Activated CD4-positive, CD25-positive, alpha-beta regulatory T cell treated with anti-CD3 and anti-CD28 coated beads, Interleukin-2, amount 50 U/mL, for 24 hours (primary cell): ENCODE measurements around the gene SYT8.
A peak's percentile ranks its signal among the peaks of the same experiment; 100 is the strongest.

ENCODE experiments used
- ATAC-seq, 2 donors: fragments of 150-1000 bp; cut with Tn5 transposase; one replicate each; pipeline ENCODE4 v1.10.0; 2021; ENCODE audit warnings: mild to moderate bottlenecking in 1 of 2, moderate library complexity in 1 of 2

The SYT8 gene

DNA sequence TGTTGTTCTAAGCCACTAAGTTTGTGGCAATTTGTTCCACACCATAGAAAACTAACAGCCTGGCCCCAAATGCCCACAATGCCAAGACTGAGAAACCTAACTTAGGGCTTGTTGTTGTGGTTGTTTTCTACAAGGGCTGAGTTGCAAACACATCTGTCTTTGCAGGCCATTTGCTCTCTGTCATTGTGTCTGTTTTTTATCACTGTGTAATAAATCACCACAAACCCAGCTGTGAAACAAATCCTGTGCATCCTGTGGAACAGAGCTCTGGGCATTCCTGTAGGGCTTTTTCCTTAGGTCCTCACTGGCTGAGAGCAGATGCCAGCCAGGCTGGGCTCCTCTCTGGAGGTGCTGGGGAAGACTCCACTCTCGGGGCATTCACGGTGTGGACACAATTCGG, 15.7 kb upstream of the SYT8 start:
- ATAC-seq: no peak

DNA sequence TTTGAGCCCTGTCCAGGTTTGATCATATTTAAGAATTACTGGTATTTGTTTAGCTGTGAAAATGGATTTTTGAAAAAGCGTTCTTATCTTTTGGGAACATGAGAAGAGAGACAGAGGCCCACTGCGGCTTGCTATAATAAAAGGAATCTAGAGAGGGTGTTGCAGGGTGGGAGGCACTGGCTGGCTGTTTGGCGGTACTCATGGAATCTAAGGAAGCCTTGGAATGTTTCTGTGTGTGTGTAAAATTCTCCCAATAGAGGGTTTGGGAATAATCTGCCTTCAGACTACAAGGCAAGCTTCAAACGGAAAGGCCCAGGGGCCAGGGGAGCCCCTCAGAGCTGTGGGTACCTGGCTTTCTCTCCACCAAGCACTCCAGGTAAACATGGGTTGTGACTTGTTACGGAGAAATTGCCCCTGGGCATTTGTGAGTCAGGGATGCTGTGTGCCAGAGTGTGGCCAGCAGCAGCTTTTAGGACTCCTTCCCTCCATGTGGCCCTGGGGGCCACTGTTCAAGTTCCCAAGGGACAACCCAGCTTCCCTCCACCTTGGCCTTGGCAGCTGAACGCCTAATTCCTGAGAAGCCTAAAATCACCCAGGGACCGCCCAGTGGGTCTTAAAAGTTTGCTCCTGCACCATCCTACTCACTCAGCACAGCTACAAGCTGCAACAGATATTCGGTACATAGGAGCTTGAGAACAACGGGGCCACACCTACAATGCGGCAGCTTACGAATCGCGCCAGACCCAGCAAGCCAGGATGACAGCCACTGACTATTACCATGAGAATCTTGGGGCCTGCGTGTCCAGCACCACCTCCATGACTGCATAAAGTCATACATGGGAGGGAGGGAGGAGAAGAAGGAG, 14.1 kb upstream of the SYT8 start:
- ATAC-seq: no peak

DNA sequence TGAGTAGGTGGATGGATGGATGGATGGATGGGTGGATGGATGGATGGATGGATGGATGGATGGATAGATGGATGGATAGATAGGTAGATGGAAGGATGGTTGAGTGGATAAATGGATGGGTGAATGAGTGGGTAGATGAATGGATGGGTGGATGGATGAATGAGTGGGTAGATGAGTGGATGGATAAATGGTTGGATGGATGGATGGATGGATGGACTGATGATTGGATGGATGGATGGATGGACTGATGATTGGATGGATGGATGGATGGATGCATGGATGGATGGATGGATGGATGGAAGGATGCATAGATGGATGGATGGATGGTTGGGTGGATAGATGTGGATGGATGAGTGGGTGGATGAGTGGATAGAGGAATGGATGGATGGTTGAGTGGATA, 13.2 kb upstream of the SYT8 start:
- no peak for ATAC-seq

DNA sequence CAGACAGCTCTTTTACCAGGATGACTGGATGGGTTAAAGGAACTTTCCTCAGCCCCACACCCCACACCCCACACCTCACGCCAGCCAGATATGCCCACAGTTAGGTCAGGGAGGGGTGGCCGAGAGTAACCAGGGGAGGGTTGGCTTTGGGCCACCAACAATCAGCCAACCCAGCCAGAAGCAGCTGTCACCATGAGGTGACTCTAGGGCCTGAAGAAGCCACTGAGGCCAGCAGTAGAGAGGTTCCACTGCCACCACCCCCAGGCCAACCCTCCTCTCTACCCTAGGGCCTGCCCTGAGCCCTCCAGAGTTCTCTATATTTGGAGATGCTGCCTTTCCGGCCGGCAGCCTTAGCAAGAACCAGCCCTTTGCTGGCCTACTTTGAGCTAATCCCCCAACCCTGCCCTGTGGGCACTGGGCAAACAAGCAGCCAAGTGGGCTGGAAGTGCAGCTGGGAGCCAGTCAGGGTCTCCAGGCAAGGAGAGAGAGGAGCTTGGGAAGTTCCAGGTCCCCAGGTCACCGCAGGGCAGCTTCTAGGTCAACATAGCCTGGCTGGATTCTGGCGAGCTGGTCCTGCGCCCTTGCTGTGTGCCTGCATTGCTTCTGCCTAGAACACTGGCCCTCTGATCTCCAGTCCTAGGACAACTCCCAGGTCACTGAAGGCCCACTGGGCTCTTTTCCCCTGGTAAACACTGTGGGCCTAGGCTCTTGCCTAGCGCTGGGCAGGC, 12.0 kb upstream of the SYT8 start:
- no peak for ATAC-seq

DNA sequence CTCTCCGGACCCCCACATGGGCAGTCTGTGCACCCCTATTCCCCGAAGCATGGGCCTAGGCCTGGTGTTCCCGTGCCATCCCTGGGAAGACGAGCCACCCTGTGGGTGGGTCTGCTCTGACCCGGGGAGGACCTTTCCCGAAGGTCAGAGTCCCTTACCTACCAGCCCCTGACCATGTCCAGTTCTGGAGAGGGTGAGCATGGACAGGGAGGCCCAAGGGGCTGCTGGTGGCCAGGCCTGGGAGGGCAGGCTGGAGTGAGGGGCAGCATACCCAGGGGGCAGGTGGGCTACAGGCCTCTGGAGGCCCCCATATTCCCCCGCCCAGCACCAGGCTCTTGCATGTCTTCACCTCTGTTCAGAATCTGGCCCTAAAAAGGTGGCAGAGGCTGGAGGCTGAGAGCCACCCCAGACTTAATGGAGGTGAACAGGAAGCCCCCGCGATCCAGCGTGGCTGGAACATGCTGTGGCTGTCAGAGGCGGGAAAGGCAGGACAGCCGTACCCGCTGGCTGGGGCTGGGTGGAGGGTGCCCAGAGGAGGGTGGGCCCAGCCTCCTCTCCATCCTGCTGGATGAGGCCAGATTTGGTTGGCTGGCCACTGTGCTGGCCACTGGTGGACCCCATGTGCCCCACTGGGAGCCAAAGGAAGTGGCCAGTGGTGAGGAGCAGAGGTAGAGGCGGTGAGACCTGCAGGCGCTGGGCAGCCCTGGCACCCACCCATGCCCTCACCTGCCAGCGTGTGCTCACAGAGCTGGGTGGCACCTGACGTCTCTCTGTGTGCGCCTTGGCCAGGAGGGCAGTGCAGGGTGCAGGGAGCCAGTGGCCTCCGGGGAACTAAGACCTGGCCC, 11.2 kb upstream of the SYT8 start:
- ATAC-seq: no peak

DNA sequence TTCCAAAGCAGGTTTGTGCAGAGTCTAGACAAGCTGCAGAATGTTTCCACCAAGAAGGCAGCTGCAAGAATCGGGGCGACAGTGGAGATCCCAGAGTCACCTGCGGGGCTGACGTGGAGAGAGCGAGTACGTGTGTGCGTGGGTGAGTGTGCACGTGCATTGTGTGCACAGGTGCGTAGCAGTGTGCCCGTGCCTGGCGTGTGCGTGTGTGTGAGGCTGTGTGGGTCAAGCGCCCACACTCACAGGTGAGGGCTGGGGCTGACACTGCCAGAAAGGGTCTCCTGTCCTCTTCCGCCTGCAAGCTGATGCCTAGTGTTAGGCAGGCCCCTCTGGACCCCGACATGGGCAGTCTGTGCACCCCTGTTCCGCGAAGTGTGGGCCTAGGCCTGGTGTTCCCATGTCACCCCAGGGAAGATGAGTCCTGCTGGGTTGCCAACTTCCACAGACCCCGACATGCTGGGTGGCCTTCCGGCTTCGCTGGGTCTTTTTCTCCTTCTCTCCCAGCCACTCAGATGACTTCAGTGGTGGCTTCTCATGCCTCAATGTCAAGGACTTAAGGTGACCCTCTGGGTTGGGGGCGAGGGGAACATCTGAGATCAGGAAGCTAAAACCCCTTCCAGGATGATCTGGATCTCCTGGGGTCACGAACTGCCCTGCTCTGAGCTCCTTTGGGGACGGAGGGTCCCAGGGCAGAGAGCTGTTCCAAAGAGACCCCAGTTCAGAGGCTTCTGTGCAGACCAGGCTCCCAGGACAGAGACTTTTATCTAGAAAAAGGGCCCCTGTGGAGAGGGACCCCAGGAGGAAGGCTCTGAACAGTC, 10.4 kb upstream of the SYT8 start:
- no peak for ATAC-seq

DNA sequence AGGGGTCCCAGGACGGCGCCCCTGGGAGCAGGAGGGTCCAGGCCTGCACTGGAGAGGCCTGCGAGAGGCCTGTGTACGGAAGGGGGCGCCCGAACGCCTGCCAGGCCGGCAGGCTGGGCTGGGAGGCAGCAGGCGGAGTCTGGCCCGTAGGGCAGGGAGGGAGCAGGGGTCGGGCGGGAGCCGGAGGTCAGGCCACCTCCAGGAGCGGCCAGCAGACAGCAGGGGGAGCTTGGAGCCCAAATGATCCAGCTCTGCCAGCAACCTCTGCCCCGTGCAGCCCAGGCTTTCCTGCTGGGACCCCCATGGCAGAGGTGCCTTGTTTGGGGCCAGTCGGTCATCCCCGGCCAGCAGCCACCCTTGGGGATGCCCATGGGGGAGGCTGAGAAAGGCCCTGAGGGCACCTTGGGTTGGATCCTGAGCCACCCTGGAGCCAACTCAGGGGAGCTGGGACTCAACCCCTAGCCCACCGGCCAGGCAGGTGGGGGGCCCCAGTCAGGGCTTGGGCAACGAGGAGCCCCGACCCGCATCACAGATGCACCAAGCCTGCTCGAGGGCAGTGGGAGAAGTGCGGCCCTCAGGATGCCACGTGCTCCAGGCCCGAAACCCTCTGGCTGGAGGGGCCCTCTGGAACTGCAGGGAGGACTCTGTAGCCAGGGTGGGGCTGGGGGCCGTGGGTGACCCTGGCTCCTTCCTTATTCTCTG, 9.6 kb upstream of the SYT8 start:
- no peak for ATAC-seq

DNA sequence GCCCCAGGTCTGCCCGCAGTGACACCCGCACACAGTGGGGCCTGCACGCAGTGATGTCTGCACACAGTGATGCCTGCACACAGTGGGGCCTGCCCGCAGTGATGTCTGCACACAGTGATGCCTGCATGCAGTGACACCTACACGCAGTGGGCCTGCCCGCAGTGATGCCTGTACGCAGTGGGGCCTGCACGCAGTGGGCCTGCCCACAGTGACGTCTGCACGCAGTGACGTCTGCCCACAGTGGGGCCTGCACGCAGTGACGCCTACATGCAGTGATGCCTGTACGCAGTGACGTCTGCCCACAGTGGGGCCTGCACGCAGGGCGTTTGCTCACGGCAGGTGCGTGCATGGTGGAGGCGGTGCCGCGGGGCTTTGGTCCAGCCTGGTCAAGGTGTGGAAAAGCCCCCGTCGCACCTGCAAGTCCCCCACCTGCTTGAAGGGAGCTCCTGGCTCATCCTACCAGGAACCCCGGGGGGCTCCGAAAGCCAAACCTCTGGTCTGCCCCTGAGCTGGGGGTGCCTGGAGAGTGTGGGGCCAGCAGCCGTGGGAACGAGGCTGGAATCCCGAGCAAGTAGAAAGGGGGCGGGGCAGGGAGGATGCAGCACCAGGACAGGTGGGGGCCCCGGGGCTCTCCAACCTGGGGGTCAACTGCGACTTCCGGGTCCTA, 8.9 kb upstream of the SYT8 start:
- ATAC-seq: no peak

DNA sequence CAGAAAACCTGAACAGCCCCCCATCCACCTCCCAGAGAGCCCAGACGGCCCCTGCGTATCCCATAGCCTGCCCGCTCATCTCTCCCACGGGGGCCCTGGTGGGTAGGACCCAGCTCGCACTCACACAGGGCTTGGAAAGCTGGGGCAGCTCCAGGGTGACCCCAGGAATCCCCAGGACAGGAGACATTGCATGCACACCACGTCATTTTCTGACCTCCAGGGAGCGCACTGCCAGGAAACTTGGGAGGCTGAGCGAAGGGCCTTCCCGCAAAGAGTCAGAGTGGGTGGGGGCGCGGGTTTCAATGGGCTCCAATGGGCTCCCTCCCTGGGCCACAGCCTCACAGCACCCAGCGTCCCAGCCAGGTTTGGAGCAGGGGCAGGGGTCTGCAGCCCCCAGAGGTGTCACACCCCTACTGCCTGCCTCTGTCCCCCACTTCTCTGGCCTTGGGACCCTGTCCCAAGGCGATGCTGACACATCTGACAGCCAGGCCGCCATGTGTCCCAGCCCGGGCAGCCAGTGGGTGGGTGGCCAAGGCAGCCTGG, 8.2 kb upstream of the SYT8 start:
- no peak for ATAC-seq

DNA sequence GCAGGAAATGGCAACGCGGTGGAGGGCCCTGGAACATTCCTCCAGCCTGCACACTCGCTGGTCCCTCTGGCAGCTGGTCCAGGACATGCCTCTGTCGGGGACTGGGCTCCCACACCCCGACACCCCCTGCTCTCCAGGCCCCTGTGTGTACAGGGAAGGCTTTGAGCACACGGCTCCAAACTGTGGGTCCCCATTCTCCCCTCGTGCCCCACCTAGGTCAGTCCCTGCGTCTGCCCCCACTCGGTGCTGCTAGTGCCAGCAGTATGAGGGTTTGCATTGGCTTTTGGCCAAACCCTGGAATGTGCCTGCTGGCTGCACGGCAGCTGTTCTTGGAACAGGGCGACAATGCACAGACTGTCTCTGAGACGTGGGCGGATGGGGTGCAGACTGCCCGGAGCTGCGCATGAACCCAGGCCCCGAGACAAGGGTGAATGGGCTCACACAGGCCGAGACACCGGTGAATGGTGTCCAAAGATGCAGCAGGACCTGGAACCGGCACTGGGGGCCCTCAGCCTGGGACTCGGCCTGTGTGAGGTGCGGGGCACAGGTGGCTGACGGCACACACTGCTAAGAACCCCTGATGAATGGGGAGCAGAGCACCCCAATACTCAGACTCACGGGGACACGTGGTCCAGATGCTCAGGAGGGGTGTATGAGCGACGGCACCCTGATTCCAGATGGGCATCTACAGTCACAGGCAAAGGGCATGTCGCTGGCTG, 7.5 kb upstream of the SYT8 start:
- no peak for ATAC-seq

DNA sequence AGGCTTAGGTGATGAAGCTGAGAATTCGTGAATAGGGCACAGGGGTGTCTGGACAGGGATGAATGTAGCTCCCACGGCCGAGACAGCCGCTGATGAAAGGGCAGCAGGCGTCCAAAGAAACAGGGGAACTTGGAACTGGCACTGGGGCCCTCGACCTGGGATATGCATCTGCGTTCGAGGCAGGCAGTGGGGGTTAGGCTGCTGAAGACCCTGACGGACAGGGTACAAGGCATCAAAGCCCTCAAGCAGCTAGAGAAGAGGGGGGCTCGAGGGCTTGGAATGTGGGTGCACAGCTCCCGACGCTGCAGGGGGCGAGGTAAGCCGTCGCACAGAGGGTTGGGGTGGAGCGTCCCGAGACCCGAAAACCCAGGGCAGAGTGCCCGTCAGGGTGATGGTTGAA, 6.9 kb upstream of the SYT8 start:
- no peak for ATAC-seq

DNA sequence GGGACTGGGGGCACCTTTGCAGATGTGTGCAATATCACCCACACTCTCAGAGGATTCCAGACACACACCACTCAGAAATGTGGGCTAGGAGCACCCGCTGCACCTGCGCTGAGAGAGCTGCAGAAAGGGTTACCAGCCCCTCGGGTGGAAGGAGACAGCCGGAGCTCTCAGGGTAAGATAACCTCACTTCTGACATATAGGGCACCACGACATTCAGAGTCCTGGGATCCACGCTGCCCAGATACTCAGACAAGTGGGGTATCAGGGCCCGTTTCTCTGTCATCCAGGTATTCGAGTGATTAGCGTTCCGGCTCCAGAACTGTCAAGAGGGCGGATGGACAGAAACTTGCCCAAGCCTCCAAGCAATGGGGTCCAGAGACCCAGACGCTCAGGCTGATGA, 6.2 kb upstream of the SYT8 start:
- ATAC-seq: no peak

DNA sequence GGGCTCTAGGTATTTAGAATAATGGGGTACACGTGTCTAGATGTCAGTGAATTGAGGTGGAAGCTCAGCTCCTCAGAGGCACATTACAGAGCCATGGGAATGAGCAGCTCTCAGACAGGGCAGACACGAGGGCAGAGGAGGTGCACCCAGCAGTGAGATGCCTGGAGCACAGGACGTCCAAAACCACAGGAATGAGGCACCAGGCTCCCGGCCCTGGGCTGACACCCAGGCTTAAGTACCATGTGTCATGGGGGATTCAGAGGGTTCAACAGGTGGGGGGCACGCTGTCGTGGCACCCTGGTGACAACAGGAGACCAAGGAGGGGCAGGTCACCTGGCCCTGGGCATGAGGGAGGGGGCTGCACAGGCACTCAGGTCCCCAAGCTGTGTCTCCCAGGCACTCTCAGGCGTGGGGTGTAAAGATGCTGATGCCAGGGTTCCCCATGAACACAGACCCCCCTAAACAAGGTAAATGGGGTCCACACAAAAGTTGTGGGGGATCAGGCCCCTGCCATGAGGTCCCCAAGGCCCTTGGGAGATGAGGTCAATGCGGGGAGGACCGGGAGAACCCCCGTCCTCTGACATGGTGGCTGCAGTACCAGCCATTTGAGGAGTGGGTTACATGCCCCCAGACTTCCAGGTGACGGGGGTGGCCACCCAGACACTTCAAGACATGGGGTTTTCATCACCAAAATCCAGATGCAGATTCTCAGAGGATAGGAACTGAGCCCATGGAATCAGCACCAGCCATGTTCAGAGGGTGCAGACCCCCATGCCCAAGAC, 5.6 kb upstream of the SYT8 start:
- no peak for ATAC-seq

DNA sequence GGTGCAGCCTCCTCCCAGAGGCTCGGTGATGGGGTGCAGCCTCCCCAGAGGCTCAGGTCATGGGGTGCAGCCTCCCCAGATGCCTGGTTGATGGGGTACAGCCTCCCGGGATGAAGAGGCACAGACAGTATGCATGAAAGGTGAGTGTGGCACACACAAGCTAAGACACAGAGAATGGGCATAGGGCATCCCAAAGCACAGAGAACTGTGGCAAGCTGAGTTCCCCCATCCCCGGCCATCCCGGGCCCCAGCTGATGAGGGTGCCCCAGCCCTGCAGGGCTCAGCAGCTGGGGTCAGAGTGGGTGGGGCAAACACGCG, 4.8 kb upstream of the SYT8 start:
- no peak for ATAC-seq

DNA sequence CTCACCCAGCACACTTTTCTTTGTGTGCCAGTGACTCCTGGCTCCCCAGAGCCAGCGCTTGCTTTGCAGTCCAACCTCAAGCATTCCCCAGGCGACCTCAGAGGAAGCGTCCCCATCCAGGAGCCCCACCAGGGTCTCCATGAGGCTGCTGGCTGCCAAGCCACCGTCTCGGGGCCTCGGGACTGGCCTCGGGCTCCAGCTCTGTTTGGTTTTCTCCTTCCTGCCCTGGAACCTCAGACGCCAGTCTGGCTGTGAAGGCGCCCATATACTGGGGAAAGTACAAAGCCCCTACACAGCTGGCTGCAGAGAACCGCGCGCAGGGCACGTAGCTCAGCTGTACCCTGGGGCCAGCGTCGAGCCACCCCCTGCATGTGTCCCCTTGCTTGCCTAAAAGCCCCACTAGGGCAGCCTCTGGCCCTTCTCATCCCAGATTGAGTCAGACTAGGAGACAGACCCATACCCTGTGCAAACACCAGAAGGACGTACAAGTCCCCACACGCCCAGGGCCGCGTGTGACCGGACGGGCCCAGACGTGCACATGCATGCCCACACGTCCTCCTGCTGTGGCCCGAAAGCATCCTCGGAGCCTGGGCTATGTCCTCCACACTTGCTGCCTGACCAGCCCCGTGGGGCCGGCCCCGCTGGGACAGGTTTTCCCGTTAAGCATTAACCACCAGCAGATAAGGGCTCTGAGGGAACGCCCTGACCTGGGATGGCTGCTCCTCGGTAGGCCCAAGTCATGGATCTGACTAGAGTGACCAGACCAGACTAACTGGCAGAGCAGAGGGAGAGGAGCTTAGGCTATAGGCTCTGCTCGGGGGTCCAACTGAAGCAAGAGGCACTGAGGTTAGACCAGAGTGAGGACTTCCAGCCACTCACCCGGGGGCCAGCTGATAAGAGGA, 4.2 kb upstream of the SYT8 start:
- no peak for ATAC-seq

DNA sequence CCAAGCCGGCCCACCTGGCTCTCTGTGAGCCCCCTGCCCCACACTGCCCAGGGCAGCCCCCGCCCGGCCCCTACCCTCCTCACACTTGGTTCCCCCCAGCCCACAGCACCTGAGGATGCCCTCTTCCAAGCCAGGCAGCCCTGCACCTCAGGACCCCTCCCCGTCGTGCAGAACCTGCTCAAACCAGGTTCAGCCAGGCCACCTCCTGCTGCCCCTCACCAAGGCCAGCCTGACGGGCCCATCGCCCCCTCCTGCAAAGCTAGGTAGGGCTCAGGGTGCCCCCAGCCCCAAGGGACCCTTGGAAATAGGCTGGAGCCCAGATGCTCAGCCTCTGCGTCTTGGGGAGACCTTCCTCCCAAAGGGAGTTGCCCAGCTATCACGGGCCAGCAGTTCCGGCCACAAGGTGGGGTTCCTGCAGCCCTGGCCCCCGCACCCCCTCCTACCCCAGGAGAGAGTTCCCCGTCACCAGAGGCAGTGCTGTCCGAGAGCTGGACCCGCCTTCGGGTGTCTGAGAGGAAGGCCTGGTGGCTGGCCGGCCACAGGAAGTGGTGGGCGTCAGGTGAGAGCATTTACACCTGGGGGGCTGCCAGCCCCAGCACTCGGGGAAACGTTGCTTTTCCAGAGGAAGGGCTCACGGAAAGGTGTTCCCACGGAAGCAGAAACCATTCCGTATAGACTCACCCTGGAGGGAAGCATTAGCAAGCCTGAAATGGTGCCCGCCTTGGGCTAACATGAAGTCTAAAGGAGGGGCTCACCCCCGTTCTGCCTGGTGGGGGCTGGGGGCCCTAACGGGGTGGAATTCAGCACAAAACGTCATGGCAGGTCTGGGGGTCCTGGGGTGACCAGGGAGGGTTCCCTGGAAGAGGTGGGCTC, 3.2 kb upstream of the SYT8 start:
- no peak for ATAC-seq

DNA sequence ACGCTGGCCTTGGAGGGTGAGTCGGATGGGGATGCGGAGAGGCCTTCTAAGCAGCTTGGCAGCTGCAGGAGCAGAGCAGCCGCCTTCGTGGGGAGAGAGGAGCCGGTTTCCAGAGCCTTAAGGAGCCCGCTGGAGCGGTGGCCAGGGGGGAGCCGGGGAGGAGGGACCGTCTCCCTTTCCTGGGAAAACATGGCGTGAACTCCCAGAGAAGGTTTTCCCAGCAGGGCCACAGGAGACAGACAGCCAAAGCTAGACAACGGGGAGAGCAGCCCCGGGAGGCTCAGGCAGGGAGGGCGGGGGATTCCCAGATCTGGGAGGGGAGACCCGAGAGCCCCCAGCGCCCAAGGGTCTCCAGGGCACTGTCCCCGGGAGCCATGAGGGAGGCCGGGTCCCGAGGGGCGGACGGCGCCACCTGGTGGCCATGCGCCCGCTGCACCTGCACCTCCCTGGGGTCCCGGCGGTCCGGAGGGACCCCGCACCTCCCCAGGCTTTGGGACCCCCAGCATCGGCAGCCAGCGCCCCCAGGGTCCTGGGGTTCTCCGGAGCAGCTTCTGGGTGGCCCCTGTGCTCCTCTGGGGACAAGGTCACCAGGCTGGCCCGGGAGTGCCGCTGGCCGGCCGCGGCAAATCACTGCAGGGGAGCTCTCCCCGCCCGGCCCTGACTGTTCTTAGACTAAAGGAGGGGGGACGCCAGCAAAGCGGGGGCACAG, 2.4 kb upstream of the SYT8 start:
- peak; percentile 59 to 68 for ATAC-seq
